IPS-18c (cell line): ENCODE results near the gene SLC24A3.

Experiments
- H3K4me3 ChIP-seq: 2 replicates; pipeline ENCODE4 v1.7.0; 2013; ENCODE audit warnings: low read depth, mild to moderate bottlenecking, low read length, moderate library complexity; ENCODE audit not compliant: insufficient read depth
- H3K9me3 ChIP-seq: one replicate; pipeline ENCODE4 v1.6.1; 2013; ENCODE audit warnings: mild to moderate bottlenecking, low read length, moderate library complexity; ENCODE audit not compliant: control insufficient read depth, insufficient read depth

SLC24A3 gene

DNA sequence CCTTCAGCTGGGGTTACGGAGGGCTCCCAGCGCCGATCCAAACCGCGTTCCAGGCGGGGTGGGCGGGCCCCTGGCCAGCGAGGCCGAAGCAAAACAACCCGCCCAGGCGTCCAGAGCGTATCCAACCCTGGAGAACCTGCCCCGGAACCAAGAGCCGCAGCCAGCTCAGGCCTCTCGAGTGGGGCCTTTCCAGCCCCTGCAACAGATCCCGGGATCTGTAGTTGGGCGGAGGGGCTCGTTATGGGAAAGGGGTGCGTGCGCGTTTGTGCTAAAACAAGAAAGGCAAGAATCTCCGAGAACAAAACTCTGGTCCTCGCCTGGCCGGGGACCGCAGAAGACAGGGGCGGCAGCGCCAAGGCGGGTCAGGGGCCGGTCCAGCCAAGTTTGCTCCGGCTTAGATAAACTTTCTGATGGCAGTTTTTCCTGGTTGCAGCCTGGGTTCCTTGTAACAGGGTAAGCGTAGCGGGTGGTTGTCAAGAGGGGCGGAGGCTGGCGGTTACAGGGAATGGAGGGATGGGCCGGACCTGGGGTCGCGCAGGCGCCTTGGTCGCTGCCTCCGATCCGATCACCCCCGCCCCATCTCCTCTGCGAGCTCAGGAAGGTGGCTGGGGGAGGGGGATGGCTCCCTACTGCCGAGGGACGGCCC is 545.2 kb downstream of the SLC24A3 start:
- H3K9me3 ChIP-seq = peaks cover 4% of the 10 kb centered on the region
- H3K4me3 ChIP-seq = peak overlapping the region; percentile 93

DNA sequence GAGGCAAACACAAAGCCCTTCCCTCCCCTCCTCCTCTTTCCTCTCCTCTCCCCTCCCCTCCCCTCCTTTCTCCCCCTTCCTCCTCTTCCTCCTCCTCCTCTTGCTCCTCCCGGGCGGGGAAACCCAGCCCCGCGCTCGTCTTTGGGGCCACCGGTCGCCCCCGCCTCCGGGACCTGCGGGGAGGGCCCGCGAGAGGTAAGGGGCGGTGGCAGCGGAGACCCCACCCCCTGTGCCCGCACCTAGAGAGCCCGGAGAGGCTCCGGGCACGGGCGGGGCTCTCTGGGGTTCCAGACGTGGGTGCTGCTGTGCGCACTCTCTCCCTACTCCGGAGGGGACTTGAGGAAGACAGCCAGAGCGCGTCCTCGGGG is 545.7 kb downstream of the SLC24A3 start, which contains the start of gene RIN2:
TSS of gene RIN2 (plus strand) at position 126 of the 368 bp plus-strand sequence. CDS start 131,344 bp downstream, outside the sequence.
- Histone ChIP-seq H3K4me3 (peak within 1 kb of the TSS; percentile 93), H3K9me3 (peaks cover 4% of the 10 kb centered on the region)

DNA sequence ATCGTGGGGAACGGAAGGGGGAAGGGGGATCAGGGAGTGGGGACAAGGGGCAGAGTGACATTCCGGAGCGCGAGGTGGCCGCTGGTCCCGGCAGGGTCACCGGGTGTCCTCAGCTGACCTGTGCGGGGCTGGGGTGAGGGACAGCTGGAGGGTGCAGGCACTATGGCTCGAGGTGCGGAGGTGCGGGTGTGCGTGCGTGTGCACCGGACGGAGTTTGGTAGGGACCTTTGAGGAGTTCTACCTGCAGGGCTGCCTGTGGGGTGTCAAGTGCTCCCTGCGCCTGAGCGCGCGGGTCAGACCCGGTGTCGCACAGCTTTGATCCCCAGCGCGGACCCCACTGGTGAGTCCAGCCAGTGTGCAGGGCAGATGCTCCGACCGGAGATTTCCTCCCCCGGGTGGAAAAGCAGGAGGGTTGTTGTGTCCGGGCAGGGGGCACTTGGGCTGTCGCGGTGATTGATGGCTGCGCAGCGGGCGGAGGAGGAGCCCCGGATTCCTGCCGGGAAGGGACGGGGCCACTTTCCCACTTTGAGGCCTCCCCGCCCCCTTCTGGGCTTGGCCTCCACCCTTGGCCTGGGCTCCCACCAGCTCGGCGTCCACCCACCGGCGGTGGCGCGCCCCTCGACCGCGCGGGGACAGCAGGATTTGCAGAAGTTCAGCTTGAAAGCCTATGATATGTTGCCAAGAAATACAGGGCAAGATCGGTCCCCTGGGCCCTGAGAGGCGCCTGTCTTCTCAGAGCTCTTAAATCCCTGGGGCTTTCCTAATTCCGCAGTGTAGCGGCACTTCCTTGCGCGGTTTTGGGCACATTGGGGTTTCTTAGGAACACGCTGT is 546.3 kb downstream of the SLC24A3 start:
- H3K4me3 ChIP-seq = peak overlapping the region; percentile 93
- peaks cover 4% of the 10 kb centered on the region for H3K9me3 ChIP-seq

DNA sequence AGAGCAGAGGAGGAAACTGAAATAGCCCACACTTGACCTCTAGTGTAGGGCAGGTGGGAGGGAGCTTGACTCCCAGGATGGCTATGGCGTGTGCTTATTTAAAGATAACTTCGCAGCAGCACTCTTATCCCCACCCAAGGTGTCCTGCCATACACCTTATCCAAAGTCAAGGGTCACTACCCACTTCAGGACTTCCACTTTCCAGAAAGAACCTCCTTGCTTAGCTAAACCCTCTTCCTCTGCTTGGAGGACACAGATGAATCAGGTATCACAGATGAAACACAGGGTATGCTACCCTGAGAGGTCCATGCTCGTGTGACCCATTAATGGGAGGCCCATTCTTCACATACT is 547.9 kb downstream of the SLC24A3 start:
- Histone ChIP-seq H3K9me3 (peaks cover 4% of the 10 kb centered on the region), H3K4me3 (no peak overlapping the region)

DNA sequence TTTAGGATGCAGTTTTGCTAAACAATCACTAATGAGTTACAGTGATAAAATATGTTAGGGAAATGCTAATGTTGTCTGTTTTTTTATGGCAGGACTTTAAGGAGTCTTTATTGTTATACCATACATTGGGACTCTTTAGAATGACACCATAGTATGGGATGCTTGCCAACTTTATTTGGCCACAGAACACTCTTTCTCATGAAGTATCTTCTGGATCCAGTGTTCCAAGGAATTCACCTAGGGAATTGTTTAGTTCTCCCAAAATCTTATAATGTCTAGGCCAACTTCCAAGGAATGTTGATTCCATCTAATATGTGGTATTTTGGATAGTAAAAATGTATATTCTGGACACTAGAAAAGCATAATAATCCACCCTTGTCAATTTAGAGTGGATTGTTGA is 548.9 kb downstream of the SLC24A3 start:
- no peak overlapping the region for H3K4me3 ChIP-seq
- peaks cover 4% of the 10 kb centered on the region for H3K9me3 ChIP-seq

DNA sequence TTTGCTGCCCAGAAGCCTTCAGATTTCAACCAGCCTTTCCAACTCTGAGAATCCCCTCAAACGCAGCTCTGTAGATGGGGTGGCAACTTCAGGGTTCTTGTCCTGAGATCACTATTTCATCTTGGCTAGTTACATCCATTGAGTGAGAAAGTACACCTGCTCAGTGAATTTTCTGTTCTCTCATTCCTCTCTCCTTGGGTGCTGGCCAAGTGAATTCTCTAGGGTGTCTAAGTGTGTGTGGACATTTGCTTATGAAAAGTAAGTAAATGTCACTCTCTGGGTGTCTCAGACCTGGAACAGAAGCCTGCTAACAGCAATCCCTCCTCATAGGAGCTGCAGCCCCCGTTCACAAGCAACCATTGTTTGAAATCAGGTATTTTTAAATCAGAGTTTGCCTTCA is 549.4 kb downstream of the SLC24A3 start:
- Histone ChIP-seq H3K9me3 (peaks cover 4% of the 10 kb centered on the region), H3K4me3 (no peak overlapping the region)

DNA sequence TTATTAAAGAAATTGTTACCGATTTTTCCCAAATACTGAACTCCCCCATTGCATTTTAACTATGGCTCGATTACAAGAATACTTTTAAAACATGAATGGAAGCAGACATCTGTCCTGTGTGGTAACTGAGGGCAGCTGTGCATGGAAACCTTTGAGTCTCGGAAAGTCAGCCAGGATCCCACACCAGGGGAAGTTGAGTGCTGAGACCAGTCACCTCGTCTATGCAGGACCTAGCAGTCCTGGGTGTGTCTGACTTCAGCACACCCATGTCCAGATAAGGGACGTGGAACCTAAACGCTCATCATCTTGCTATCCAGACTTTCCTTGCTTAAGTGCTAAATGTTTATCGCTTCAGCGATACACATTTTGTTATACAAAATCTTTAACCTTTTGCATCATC is 551.8 kb downstream of the SLC24A3 start:
- Histone ChIP-seq H3K4me3 (no peak overlapping the region), H3K9me3 (peaks cover 4% of the 10 kb centered on the region)

DNA sequence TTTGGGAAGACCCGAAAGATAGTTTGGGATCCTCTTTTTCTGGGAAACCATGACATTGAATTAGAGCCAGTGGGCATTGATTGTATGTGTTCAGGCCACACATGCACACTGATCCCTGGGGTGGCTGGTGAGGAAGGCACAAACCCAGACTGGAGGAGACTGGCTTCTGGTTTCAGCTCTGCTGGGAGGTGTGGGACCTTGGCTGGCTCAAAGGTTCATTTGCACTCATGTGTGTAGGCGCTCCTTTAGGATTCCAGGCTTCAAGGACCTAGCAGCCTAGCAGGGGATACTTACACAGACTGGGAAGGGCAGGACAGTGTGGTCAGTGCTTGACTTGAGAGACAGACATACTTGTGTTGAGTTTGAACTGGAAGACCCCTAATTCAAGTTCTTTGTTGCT is 552.8 kb downstream of the SLC24A3 start:
- Histone ChIP-seq H3K9me3 (peaks cover 1% of the 10 kb centered on the region), H3K4me3 (no peak overlapping the region)

DNA sequence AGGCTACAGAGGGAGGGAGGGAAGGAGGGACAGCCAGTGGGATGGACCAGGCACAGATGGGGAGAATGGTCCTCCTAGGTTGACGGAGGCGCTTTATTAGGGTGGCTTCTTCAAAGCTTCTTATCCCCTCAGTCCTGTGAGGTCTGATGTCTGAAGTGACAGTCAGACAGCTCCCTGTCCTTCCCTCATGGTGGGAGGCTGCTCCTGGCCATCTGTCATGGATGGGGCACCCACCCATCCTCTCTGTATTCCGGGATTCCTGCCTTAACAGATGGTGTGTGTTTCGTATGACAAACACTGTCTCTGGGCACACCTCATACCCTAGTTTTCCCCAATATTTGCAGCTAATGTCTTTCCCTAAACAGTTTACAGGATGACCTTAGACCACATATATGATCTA is 553.5 kb downstream of the SLC24A3 start:
- Histone ChIP-seq H3K4me3 (no peak overlapping the region), H3K9me3 (no peaks in the 10 kb centered on the region)

DNA sequence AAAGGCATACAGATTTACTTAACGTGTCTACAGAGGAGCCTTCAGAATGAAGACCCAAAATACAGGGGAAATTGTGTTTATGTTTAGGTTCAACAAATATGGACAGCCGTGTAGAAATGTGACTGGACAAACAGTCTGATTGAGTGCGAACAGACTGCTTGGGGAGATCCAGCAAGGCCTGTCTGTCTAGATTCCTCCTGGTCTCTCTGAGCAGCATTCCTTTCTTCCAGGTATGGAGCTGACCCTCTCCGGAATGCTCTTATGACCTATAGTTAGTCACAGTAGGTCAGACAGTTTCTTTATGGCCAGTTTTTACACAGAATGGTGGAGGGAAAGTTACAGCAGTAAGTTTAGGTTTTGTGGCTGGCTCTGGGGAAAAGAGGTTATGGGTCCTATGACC is 554.6 kb downstream of the SLC24A3 start:
- Histone ChIP-seq H3K9me3 (no peaks in the 10 kb centered on the region), H3K4me3 (no peak overlapping the region)

DNA sequence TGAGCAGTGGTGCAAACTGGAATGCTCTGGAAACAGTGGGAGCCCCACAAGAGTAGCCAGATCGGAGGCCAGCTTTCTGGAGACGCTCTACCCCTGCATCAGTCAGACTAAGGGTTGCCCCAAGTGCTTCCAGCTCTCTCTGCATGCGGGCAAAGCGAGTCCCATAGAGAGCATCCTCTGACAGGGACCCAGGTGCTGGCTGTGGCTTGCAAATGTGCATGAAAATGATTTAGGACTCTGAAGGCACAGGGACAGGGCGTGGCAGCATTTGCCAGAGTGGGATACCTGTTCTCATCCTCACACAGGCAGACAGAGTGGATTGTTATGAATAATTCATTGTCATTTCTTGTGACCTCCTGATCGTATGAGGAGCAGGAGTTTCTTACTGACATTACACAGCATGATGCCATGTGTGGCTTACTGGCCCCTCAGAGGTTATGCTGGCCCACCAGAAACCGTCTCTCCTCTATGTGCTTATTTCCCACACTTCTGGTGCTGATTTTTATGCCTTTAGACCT is 555.9 kb downstream of the SLC24A3 start:
- Histone ChIP-seq H3K9me3 (no peaks in the 10 kb centered on the region), H3K4me3 (no peak overlapping the region)

DNA sequence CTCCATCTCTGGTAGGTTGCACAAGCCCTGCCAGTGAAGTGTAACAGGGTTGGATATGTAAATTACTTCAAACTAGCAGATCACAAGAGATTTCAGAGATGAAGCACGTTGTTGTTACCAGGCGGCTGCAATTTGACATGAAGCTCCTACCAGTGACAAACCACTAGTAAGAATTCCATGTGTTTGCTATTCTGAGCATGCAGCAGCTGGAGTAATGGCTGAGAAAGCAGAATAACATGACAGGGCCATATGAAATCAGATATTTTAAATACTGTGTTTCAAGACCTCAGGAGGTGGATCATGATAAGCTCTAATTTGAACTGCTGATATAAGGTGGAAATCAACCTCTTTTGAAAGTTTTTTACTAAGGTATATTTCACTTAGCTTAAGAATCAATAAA is 557.1 kb downstream of the SLC24A3 start:
- Histone ChIP-seq H3K9me3 (no peaks in the 10 kb centered on the region), H3K4me3 (no peak overlapping the region)

DNA sequence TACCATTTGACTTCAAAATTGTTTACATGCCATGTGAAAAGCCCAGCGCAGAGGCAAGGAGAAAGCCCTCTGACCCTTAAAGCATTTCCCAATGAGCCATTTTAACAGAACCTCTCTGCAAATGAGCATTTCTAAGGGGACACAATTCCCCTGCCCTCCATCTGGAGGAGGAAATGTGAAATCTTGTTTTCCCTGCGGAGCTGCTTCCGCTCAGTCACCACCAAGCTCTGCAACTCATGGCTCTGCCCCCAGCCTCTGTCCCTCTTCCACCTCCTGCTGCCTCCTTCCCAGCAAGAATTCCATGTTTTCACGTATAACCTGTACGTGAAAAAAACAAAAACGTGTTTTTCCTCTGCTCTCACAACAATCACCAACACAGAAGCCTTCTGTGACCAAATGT is 557.9 kb downstream of the SLC24A3 start:
- no peak overlapping the region for H3K4me3 ChIP-seq
- no peaks in the 10 kb centered on the region for H3K9me3 ChIP-seq

DNA sequence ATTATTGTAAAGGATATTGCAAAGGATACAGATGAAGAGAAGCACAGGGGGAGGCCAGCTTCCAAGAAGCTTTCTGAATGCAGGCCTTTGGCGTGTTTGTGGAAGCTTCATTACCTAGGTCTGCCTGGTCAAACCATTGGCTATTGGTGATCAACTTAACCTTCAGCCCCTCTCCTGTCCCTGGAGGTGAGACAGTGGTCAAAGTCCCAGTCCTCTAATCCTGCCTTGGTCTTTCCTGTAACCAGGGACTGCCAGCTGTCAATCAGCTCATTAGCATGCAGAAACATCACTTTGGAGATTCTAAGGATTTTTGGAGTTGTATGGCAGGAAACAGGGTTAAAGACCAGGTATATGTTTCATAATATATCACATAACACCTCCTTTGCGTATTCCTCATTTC is 558.6 kb downstream of the SLC24A3 start:
- Histone ChIP-seq H3K4me3 (no peak overlapping the region), H3K9me3 (no peaks in the 10 kb centered on the region)
